Stimulated activated CD4-positive, alpha-beta T cell treated with anti-CD3 and anti-CD28 coated beads, Interleukin-2, amount 100 ng/mL, for 48 hours (primary cell): ENCODE measurements around the gene ZBTB20.
A peak's percentile ranks its signal among the peaks of the same experiment; 100 is the strongest.

ENCODE experiments used
- DNase-seq, 2 donors: peaks; one replicate each; pipeline ENCODE4 v3.0.0-alpha.2; 2020

The ZBTB20 gene

DNA sequence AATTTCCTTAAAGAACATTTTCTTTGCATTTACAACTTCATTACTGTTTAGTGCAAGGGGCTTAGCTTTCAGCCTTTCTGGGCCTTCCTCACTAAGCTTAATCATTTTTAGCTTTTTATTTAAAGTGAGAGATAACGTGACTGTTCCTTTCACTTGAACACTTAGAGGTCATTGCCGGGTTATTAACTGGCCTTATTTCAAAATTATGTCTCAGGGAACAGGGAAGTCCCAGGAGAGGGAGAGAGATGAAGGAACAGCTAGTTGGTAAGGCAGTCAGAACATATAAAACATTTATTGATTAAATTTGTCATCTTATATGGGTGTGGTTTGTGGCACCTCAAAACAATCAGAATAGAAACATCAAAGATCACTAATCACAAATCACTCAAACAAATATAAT lies 584.5 kb downstream of the ZBTB20 start:
- DNase-seq = no peak

DNA sequence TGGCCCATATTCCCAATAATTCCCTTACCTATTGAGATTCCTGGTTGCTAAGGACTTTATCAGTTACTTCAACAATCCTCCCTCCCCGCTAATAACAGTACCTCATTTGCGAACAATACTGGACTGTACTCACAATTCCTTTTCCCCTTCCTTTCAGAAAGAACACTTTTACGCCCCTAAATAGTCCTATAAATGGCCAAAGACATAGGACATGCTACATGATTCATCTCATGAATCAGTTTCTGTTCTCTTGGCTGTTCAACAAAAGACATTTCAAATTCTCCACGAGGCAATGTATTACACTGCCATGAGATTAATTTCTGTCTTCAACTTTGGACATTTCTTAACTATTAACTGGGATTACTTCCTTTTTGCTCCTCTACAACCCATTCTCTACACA lies 588.8 kb downstream of the ZBTB20 start:
- DNase-seq = no peak

DNA sequence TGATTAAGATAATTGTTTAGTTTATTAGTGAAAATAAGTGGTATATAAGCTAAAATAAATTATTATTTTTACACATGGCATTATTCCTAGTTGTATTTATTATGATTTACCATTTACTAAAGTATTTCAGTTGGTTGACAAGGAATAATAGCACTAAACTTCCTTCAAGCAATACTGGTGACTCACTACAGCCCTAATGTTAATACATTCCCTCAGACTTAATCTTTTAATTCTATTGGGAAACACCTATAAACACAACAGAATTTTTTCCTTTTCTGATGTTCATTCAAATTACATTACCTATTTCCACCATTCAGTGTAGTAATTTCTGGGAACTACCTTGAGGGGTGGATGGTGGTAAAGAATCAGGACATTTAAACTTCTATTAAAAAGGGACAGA lies 589.3 kb downstream of the ZBTB20 start:
- DNase-seq = no peak

DNA sequence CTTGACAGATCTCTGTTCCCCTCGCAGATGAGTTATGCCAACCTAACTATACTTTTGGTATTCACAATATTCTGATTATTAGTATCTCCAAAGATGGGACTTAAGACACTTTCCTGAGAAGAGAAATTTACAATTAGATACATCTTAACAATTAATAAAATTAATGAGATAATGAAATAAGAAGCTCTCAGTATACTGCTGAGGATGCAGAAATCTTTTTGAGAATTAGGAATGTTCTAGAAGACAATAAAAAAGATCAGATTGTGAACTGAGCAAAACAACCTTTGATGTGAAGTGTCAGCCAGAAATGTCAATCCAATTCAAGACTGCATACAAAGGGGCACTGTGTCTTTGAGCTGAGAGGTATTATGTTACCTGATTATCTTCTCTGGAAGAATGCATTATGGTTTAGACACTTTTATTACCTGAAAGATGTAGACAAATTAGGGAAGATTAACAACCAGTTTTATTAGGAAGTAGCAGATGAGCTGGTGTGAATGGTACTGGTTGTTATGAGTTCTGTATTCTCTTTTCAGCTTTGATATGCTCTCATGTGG lies 590.4 kb downstream of the ZBTB20 start:
- DNase-seq = no peak

DNA sequence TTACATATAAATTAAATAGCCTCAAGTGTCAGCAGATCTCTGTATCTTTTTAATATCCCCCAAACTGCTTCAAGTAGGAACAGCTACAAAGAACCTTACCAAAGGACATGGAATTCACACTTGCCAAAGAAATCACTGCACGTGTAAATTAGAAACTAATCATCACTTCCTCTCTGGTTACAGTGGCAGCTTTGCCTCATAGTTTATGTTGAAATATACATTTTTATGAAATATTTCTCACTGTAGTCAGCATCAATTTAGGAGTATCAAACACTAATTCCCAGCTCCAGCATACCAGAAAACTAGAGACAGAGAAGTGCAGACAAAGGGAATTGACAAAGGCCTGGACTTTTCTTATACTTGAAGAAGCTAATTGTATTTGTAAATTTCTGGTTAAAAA lies 592.4 kb downstream of the ZBTB20 start:
- DNase-seq = no peak

DNA sequence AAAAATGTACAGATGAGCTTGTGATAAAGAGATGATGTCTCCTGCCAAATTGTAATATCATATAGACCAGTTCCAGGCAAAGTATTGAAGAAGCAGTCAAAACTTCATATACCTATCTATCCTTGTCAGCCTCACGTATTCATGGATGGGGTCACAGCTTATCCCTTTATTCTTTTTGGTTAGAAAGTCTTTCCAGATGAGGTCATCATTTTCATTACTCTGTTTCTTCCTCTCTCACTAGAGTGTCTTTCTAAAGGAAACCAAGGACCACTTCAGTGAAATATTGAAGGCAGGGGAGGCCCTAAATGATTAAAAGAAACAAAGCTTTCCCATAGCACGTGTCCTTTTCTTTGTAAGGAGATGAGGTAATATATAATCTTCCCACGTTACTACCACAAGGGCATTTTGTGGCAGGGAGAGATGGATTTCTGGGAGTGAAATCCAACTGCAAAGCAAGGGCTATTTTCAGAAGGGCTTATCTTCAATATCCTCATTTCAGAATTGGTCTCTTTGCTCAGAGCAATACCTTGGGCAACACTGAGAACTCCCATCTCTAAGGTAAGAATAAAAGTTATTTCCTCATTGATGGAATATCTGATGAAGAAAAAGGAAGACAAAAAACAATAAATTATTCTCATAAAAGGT lies 593.0 kb downstream of the ZBTB20 start:
- DNase-seq = no peak

DNA sequence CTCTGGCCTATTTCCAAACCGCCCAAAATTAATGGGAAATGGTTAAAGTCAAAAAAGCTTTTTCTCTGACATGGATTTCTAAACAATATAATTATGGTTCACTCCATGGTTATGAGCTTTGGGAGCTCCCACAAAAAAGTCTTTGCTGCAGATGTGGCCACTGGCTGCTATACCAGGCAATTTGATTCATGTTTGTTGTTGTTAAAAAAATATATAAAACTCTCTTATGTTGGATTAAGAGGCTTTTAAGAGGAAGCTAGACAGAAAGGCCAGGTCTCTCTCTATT lies 594.6 kb downstream of the ZBTB20 start:
- no peak for DNase-seq

DNA sequence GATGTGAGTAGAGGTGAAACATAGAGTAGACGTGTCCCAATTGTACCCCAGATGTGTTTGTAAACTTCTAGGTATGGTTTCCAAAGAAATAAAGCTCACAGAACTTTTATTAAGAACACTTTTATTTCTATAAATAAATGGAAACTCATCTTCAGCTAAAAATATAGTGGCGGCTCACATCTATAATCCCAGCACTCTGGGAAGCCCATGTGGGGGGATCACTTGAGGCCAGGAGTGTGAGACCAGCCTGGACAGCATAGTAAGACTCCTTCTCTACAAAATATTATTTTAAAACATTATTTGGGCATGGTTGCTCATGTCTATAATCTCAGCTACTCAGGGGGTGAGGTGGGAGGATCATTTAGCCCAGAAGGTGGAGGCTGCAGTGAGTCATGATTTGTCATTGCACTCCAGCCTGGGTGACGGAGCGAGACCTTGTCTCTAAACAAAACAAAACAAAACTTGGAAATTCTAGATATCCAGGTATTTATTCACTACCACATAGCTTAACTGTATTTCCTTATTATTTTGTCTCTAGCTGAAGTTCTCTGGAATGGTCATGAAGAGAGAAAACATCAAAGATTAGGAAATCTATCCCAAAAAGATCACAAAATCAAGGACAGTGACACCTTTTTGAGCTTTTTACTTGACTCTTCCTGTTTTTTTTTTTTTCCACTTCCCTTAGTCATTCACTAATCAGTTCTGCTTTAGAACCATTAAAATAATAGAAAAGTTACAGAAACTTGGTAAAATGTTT lies 595.1 kb downstream of the ZBTB20 start:
- DNase-seq = no peak

DNA sequence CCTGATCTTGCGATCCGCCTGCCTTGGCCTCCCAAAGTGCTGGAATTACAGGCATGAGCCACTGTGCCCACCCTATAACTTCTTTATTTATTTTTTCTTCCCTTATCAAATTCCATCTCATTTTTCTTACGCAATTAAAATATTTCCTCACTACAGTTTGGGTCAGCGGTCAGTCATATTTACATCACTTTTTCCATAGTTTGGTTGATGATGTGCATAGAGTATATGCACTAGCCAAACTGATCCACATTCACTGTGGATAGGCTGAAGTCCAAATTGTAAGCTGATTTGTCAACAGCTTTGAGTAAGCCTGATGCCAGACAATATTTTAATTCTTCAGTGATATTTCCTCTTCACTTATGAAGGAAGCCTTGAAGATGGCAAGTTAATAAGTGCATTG lies 596.9 kb downstream of the ZBTB20 start:
- DNase-seq = no peak

DNA sequence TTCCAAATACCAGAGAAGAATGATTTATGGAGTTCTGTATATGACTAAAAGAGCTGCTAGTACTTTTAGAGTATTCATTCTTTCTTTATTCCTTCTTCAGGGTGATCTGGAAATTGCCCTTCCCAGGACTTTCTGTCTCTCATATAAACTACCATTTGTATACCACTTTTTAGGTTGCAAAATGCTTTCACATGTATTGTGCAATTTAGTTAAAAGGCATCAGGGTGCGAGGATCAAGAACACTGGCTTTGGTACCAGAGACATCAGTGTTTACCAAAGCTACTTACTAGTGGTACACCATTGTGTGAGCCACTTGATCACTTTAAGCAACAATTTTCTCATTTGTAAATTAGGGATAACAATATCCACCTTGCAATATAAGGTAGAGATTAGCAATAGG lies 601.9 kb downstream of the ZBTB20 start:
- DNase-seq = no peak

DNA sequence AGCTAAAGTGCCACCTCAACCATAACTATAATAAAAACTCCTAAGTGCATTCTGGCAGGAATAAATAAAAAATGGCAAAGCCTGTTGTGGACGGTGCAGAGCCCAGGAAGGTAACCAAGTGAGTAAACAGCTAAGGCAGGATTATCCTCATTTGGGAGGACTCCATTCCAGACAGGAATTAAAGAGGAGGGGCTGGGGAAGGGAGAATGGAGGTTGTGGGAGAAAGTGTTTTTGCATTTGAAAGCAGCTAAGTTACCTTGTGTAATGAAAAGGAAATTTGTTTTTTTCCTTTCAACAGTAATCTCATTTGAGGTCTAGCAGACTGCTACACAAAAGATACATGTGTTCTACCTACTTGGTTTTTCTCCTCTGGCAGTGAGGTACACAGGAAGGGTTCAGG lies 604.7 kb downstream of the ZBTB20 start:
- DNase-seq = no peak

DNA sequence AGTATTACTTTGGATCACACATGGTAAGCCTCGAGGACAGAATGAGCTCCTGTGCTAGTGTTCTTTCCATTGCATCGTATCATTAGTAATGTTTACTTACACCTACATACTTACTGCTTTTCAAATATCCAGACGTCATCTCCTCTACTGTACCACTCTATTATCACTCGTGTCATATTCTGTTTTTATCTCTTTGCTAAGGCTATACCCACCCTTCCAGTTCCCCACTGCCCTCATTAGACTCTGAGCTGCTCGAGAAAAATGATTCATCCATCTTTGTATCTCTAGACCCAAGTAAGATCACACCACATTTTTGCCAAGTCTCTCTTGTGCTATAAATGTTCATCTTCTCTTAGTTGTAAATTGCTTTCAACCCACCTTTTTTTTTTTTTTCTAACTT lies 607.6 kb downstream of the ZBTB20 start:
- no peak for DNase-seq

DNA sequence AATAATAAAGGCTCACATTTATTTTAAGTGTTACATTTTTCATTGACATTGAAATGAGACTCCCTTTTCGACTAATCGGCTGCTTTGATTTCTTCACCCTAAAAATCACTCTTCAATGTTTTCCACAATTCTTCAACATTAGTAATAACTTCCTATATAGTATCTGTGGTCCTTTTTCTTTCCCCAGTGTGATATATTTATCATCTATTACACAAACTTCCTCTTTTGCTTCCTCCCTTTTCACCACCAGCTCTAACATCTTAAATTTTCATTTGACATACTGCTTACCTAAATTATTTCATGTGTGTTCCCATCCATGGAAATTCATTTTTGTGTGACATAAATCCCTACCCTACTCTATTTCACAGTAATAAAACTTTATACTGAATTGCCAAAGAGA lies 608.9 kb downstream of the ZBTB20 start:
- no peak for DNase-seq

DNA sequence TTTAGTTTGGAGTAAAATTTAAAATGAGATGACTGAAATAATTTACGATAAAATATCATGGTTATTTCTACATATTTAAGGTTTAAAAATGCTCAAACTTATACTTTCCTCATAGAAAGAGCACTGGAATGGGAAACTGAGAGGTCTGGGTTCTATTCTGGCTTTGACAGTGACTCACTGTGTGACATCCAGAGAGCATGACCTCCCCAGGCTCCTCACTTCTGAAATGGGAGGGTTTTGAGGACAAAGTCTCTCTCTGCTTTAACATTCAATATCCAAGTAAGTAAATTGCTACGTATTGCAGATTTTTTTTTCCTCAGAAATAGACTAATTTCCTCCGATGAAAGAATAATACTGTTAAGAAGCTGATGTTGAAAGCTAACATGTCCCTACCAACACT lies 618.6 kb downstream of the ZBTB20 start:
- no peak for DNase-seq

DNA sequence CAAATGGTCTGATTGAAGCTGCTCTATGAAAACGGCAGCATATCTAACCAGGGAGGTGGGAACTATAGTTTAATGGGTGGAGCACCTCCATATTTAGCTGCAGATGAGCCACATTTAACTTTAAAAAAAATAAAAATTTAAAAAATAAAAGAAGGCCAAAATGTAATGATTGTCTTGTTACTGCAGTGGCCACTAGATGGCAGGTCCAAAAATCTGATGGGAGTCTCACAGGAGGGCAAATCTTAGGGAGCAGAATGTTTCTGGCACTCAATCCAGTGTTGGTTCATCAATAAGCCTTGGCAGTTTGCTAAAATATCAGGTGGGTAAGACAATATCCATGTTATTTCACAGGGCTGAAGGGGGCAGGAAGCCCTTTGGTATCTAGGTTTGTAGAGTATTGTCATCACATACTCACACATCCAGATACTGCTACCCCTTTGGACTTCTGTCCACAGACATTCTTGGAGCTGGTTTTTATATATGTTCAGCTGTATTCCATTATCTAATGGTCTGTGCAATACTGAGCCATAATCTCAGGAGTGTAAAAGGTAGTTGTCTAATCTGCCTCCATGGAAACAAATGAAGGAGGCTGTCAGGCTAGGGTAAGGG lies 619.9 kb downstream of the ZBTB20 start:
- peak in 1 of 2 donors; percentile 1 for DNase-seq

DNA sequence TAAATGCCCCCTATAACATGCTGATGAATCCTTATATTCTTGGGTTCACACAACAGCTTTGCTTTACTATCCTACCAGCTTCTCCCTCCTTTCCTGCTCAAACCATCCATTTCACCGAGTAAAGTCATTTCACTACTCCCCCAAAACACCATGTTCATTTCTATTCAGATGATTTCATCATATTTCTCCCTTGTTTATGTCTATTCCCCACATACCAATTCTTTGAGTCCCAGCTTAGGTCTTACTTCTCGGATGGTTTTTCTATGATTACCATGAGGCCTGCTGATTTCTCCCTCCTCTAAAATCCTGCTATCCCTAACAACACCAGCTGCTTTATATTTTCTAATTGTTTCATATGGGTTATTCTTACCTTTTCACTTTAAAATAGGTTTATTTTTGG lies 621.8 kb downstream of the ZBTB20 start:
- no peak for DNase-seq

DNA sequence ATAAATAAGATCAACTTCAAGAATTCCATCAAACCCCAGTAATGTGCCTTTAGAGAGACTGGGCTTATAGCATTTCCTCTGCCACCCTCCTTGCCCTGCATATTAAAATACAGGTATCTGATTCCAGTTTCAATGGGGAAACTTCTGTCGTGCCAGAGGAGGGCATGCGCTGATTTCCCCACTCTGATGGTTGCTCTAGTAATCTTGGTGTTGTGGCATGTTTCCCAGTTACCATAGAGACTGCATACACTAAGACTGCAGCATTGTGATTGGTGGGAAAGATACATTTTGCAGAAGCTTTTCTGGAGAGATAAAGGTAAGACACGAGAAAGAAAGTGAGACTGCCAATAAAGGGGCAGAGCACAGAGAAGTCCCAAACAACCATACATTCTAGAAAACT lies 627.7 kb downstream of the ZBTB20 start:
- DNase-seq = no peak

DNA sequence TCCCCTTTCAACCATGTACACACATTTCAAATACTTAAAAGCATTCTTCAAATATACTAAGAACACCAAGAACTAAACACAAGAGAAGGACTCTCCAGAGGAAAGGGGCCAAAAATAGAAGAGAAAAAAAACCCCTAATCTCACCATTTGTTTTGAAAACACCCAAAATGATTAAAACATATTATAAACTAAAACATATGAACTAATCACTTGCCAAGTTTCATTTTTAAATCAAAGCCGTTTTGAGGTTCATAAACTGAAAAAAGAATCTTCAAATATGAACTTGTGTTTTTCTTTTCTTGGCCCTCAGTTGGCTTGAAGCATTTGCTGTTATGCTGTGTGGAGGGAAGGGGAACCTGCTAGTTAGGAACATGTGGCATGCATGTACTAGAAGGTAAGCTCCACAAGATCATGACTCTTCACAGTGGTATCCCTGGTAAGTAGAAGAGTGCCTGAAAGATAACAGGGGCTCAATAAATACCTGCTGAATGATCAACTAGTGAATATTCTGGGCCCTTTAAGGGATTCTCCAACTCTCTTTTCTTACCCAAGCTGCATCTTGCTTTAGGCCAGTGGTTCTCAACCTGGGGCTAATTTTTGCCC lies 628.8 kb downstream of the ZBTB20 start:
- DNase-seq = no peak

DNA sequence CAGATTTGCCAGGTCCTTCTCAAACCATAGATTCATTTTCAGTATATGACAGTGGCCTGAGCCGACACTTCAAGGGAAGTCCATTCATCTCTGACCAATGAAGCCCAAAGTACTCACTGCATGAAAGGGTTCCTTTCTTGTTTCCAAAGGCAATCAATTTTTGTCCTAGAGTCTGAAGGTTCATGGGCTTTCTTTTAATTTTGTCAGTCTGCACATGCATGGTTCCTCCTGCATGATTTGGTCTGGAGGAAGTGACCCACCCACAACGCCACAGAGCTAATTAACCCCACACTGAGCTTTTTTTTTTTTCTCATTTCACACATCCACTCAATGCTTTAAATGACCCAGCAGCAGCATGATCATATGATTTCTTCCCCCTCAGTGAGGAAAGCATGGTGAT lies 636.9 kb downstream of the ZBTB20 start:
- no peak for DNase-seq

DNA sequence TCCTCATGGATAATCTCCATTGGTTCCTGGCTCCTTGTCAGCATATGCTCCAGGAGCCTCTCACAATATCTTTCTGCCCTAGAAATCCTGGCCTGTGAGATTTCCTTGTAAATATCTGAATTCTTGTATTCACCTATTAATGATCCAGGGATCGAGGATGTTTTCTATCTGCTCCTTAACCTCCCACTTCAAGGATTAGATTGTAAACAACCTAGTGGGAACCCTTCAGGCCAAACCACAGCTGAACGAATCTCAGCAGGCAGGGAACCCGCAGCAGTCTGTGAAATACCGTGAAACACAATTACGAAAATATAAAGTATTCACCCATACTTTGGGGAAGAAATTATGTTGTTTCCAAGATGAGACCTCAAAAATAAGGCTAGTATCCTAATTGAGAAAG lies 637.3 kb downstream of the ZBTB20 start:
- DNase-seq = no peak

DNA sequence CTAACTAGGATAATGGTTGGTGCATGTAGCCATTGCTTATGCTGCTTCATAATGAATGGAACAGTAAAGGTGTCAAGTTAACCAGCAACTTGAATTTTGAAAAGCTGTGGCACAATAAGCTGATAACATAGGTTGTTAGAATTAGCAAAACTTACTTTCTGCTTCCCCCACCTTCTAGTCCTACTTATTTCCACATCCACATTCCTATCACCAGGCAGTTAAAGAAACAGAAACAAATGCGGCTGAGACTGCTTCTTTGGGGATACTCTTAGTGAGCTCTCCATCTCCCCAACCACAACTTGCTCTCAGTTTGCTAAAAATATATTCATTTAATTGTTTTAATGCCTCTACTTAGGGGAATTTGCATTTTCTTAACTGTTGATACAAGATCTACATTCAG lies 638.1 kb downstream of the ZBTB20 start:
- no peak for DNase-seq

DNA sequence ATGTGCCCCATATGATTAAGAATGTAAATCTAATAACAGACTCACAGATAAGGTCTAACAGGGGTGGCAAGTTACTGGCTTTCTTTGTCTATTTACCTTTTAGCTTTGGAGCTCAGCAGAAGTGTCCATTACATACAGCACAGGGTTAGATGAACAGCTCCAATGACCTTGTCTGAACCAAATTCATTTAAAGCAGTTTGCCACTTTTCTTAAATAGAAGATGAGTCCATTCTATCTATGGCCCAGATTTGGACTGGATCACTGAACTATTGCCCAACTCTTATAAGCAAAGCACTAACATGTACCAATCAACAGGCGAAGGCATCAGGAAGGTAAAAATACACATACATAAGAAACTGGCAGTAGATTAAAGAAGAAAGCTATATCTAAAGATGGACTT lies 638.9 kb downstream of the ZBTB20 start:
- no peak for DNase-seq

DNA sequence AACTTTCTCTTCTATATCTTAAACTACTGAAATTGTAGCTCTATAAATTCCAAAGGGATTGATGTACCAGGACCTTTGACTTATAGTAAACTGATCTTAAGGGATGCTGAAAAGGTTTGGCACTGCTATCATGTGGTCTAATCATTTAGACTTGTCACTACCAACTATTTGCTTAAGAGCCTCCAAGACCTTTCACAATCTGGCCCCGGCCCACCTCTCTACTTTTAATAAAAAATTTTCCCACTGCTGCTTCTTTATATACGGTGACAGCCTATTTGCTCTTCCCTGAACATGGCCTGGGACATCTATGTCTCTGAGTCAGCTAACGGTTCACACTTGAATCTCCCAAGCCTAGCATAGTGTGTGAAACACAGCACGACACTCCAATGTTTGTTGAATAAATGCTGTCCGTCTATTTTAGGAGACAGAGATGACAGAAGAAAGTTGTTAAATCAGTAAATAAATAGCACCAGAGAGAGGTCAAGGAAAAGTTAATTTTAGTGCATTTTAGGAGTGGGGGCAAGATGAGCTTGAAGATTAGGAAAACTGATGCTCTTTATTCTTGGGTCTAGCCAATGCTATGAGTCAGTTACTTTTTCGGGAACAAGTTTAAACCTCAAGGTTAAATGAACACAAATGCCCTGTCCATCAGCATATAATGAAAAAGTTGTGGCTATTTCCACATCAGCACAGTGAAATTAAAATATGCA lies 640.3 kb downstream of the ZBTB20 start:
- DNase-seq = no peak
